ENCODE measurements around the gene RNF208.

DNA sequence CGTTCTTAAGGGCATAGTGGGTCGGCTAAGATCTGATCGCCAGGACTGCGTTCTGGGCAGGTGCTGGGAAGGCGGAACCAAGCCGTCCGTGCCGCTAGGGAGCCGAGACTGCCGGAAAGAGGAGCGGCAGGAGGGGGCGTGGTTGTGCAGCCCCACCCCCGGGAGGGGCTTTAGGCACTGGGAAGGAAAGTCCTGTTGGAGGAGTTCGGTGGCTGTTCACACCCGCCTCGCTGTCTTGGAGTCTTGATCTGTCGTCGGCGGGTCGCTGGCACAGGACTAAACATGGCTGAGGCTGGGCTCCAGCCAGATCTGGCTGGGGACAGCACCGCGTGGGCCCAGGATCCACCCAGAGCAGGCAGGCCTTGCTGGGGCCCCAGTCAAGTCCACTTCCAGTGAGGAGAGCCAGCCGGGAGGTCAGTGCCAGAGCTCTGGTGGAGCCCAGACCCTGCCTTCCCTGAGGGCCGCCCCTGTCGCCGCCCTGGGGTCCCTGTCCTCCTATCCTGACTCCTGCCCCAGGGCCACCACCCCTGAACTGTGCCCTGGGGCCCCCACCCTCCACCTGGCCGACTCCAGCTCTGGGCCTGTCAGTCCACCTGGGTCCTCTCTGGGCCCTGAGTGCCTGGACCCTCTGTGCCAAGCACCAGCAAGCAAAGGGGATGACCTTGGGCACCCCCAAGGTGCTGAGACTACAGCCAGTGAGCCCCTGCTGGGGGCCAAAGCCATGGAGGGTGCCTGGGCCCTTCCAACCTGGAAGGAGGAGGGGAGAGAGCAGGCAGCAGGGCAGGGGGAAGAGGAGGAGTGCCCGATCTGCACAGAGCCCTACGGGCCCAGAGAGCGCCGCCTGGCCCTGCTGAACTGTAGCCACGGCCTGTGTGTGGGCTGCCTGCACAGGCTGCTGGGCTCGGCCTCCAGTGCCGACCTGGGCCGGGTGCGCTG lies 4.5 kb downstream of the RNF208 start:
- TF ChIP-seq POLR2A (IDR thresholded peaks at IDR 0.05) (no peak), POLR2AphosphoS5 (IDR thresholded peaks at IDR 0.05) (no peak)

Measured in breast epithelium (tissue), 3 donors.